Body of pancreas (tissue), 4 donors: Measurements from ENCODE around the gene DMBX1.

ENCODE experiments used
- POLR2A ChIP-seq, 3 donors: fragments of 450-650 bp; IDR thresholded peaks; one replicate each; pipeline ENCODE4 v1.6.1; 2016; ENCODE audit warnings: antibody characterized with exemption in 3 of 3, mild to moderate bottlenecking in 2 of 3
- TF ChIP-seq, protein P1 (sequence below), 7 experiments: fragments of 450-650 bp in 4 of 7; fragments of 200-600 bp in 3 of 7; sonication (generic) in 3 of 7; IDR thresholded peaks; one replicate each; pipeline ENCODE4 v1.5.1; 2016 to 2019; ENCODE audit warnings: antibody characterized with exemption in 7 of 7

- no peak for TF ChIP-seq POLR2A (IDR thresholded peaks at IDR 0.05)
- TF ChIP-seq, protein P1, sequence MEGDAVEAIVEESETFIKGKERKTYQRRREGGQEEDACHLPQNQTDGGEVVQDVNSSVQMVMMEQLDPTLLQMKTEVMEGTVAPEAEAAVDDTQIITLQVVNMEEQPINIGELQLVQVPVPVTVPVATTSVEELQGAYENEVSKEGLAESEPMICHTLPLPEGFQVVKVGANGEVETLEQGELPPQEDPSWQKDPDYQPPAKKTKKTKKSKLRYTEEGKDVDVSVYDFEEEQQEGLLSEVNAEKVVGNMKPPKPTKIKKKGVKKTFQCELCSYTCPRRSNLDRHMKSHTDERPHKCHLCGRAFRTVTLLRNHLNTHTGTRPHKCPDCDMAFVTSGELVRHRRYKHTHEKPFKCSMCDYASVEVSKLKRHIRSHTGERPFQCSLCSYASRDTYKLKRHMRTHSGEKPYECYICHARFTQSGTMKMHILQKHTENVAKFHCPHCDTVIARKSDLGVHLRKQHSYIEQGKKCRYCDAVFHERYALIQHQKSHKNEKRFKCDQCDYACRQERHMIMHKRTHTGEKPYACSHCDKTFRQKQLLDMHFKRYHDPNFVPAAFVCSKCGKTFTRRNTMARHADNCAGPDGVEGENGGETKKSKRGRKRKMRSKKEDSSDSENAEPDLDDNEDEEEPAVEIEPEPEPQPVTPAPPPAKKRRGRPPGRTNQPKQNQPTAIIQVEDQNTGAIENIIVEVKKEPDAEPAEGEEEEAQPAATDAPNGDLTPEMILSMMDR (IDR thresholded peaks at IDR 0.05), result no peak
Measured at GRCh38 chr1:46520063-46520911, 30.7 kb downstream of the DMBX1 start.
